HepG2 (cell line): ENCODE measurements around the gene CHL1. TPM values are rescaled to one million over a fixed set of nuclear protein-coding genes. Genes with fewer than 3 reads are reported as not detected.

Experiments used
- ATAC-seq: fragments of 200-7000 bp; cut with Tn5 transposase; 3 replicates; pipeline ENCODE4 v1.9.1; 2020; ENCODE audit warnings: mild to moderate bottlenecking, moderate library complexity
- BruUV-seq: library from RNA; stranded (reverse); fragments of 400-500 nt; replicated peaks from 2 replicates; lab custom pipeline; 2021; lab: Mats Ljungman, UMichigan
- CTCF ChIA-PET: fragments of 300-600 bp; formaldehyde crosslinking; extraction: SDS; loops from one replicate; lab custom pipeline; 2021; ENCODE audit warnings: low total read pairs, inconsistent platforms, low intra/inter-chr PET ratio; lab: Yijun Ruan, JAX
- POLR2A ChIA-PET: fragments of 350-600 bp; sonication (Branson Sonifier 250); formaldehyde crosslinking; loops from one replicate; lab custom pipeline; 2020; ENCODE audit warnings: antibody characterized with exemption, inconsistent platforms; lab: Yijun Ruan, JAX
- DNase-seq: peaks from one replicate; pipeline ENCODE4 v3.0.0-alpha.2; 2015; ENCODE audit warnings: low spot score
- FAIRE-seq: peaks from 3 replicates; lab custom pipeline; 2011; peaks lifted over from hg19 to GRCh38; lab: Jason Lieb, UNC
- H2AFZ ChIP-seq: one replicate; pipeline ENCODE4 v1.6.1; 2011; ENCODE audit warnings: low read length, inconsistent platforms
- H3K27ac ChIP-seq: fragments of 300-600 bp; 3 replicates; pipeline ENCODE4 v1.8.0; 2011; ENCODE audit warnings: mixed run types, mild to moderate bottlenecking, mixed read lengths, low read length, inconsistent platforms; ENCODE audit not compliant: insufficient read depth; ENCODE audit errors: extremely low read length
- H3K27me3 ChIP-seq, 2 experiments: fragments of 200-600 bp in 1 of 2; 2 replicates in 1 of 2; 3 replicates in 1 of 2; pipeline versions ENCODE4 v1.6.0 to v1.8.0; 2011; ENCODE audit warnings: low read length in 2 of 2, mild to moderate bottlenecking in 2 of 2, moderate library complexity in 2 of 2, inconsistent platforms in 1 of 2; ENCODE audit not compliant: insufficient read depth in 2 of 2, control insufficient read depth in 1 of 2
- H3K36me3 ChIP-seq, 2 experiments: fragments of 200-600 bp in 1 of 2; replicated peaks in 1 of 2; 2 replicates in 1 of 2; 3 replicates in 1 of 2; pipeline versions ENCODE4 v1.5.1 to v1.8.0; 2011; ENCODE audit warnings: low read length in 2 of 2, inconsistent platforms in 1 of 2; ENCODE audit not compliant: insufficient read depth in 2 of 2, control insufficient read depth in 1 of 2
- H3K4me1 ChIP-seq: 2 replicates; pipeline ENCODE4 v1.5.1; 2012; ENCODE audit warnings: low read length, inconsistent platforms; ENCODE audit not compliant: insufficient read depth
- H3K4me2 ChIP-seq: 2 replicates; pipeline ENCODE4 v1.6.0; 2011; ENCODE audit warnings: low read depth, low read length, inconsistent platforms
- H3K4me3 ChIP-seq, 3 experiments: fragments of 200-600 bp in 1 of 3; sonication (generic), shearing (Covaris generic) in 1 of 3; replicated peaks in 1 of 3; 2 replicates each; pipeline ENCODE4 v1.5.1; 2011 to 2016; ENCODE audit warnings: low read length in 3 of 3, inconsistent platforms in 2 of 3, low read depth in 2 of 3, mild to moderate bottlenecking in 2 of 3, control low read depth in 1 of 3, mixed read lengths in 1 of 3; ENCODE audit not compliant: insufficient read depth in 1 of 3
- H3K79me2 ChIP-seq: one replicate; pipeline ENCODE4 v1.6.1; 2011; ENCODE audit warnings: low read length, inconsistent platforms; ENCODE audit not compliant: insufficient read depth
- H3K9ac ChIP-seq: 2 replicates; pipeline ENCODE4 v1.6.0; 2011; ENCODE audit warnings: mild to moderate bottlenecking, low read depth, low read length, inconsistent platforms; ENCODE audit not compliant: insufficient read depth
- H3K9me3 ChIP-seq: 2 replicates; pipeline ENCODE4 v1.5.1; 2012; ENCODE audit warnings: mild to moderate bottlenecking, low read length
- H4K20me1 ChIP-seq: 2 replicates; pipeline ENCODE4 v1.6.0; 2011; ENCODE audit warnings: inconsistent platforms, mild to moderate bottlenecking, low read length, moderate library complexity; ENCODE audit not compliant: insufficient read depth
- ARNTL ChIP-seq: sonication (generic); formaldehyde crosslinking; IDR thresholded peaks from 2 replicates; pipeline ENCODE4 v1.4.0; 2020; ENCODE audit warnings: mild to moderate bottlenecking, missing genetic modification reagents
- ATF7 ChIP-seq, 2 experiments: fragments of 450-650 bp in 1 of 2; sonication (generic) in 1 of 2; formaldehyde crosslinking in 1 of 2; IDR thresholded peaks; 2 replicates each; pipeline versions ENCODE4 v1.4.0 to v1.6.1; 2016 to 2020; ENCODE audit warnings: antibody characterized with exemption in 1 of 2, mild to moderate bottlenecking in 1 of 2, missing genetic modification reagents in 1 of 2
- CEBPG ChIP-seq: IDR thresholded peaks from 2 replicates; pipeline ENCODE4 v1.6.1; 2016
- CENPT ChIP-seq: sonication (generic); formaldehyde crosslinking; IDR thresholded peaks from 2 replicates; pipeline ENCODE4 v1.8.0; 2022; ENCODE audit warnings: low read depth, mild to moderate bottlenecking, moderate library complexity, missing genetic modification reagents
- GPN1 ChIP-seq: sonication (generic); formaldehyde crosslinking; IDR thresholded peaks from 2 replicates; pipeline ENCODE4 v1.5.1; 2020; ENCODE audit warnings: missing genetic modification reagents, borderline replicate concordance
- HDAC2 ChIP-seq: sonication (generic); formaldehyde crosslinking; IDR thresholded peaks from 2 replicates; pipeline ENCODE4 v1.4.0; 2020; ENCODE audit warnings: missing genetic modification reagents
- KAT7 ChIP-seq: IDR thresholded peaks from 2 replicates; pipeline ENCODE4 v1.6.1; 2018; ENCODE audit warnings: borderline replicate concordance, missing compliant biosample characterization
- RFX1 ChIP-seq: fragments of 450-650 bp; IDR thresholded peaks from 2 replicates; pipeline ENCODE4 v1.6.1; 2017
- SRSF4 ChIP-seq: fragments of 200-400 bp; formaldehyde crosslinking; IDR thresholded peaks from one replicate; pipeline ENCODE4 v1.6.1; 2018; ENCODE audit warnings: mild to moderate bottlenecking, low read depth, low read length, moderate library complexity; ENCODE audit not compliant: poor library complexity, severe bottlenecking
- TERF1 ChIP-seq: sonication (generic); formaldehyde crosslinking; IDR thresholded peaks from 2 replicates; pipeline ENCODE4 v1.8.0; 2022; ENCODE audit warnings: mild to moderate bottlenecking, missing genetic modification reagents, moderate library complexity
- THAP11 ChIP-seq: IDR thresholded peaks from 2 replicates; pipeline ENCODE4 v1.6.1; 2016; ENCODE audit warnings: missing biosample characterization, missing genetic modification reagents
- ZBTB2 ChIP-seq: sonication (generic); formaldehyde crosslinking; IDR thresholded peaks from 2 replicates; pipeline ENCODE4 v1.8.0; 2022; ENCODE audit warnings: low read depth, missing genetic modification reagents
- ZBTB44 ChIP-seq: sonication (generic); formaldehyde crosslinking; IDR thresholded peaks from 2 replicates; pipeline ENCODE4 v1.4.0; 2020; ENCODE audit warnings: missing genetic modification reagents
- ZNF12 ChIP-seq: sonication (generic); formaldehyde crosslinking; IDR thresholded peaks from 2 replicates; pipeline ENCODE4 v1.5.0; 2020; ENCODE audit warnings: missing genetic modification reagents
- ZNF337 ChIP-seq: sonication (generic); formaldehyde crosslinking; IDR thresholded peaks from 2 replicates; pipeline ENCODE4 v1.5.1; 2020; ENCODE audit warnings: missing genetic modification reagents, low read depth, mild to moderate bottlenecking, borderline replicate concordance
- ZNF446 ChIP-seq: sonication (generic); formaldehyde crosslinking; IDR thresholded peaks from 2 replicates; pipeline ENCODE4 v1.5.0; 2020; ENCODE audit warnings: mild to moderate bottlenecking, missing genetic modification reagents
- ZNF672 ChIP-seq: sonication (generic); formaldehyde crosslinking; IDR thresholded peaks from 2 replicates; pipeline ENCODE4 v1.8.1; 2022; ENCODE audit warnings: missing genetic modification reagents
- ZNF788 ChIP-seq: sonication (generic); formaldehyde crosslinking; IDR thresholded peaks from 2 replicates; pipeline ENCODE4 v1.5.0; 2020; ENCODE audit warnings: mild to moderate bottlenecking, missing genetic modification reagents, borderline replicate concordance
- WGBS: methylation state at CpG from one replicate; pipeline ENCODE4 v1.1.6; 2017; ENCODE audit warnings: low lambda C conversion rate; 5-methylcytosine and 5-hydroxymethylcytosine counted together
- in situ Hi-C: cut with HindIII; loops from 2 replicates; pipeline ENCODE4 v1.10.0; 2017; ENCODE audit warnings: low pct_unique_long_range_greater_than_20kb; ENCODE audit not compliant: extremely low pct_ligation_motif_present
- intact Hi-C: fragments of 100-400 bp; cut with micrococcal nuclease; formaldehyde crosslinking; loops from one replicate; pipeline ENCODE4 v1.10.0; 2022; ENCODE audit not compliant: unreplicated experiment
- polyA plus RNA-seq, 8 experiments: library from polyadenylated mRNA; depleted of rRNA in 3 of 8; stranded (reverse) in 7 of 8; unstranded in 1 of 8; fragments of >200 nt; fragmentation: Illumina TruSeq in 4 of 8; extraction: Trizol in 4 of 8; gene quantifications; 2 replicates each; pipeline versions ENCODE4 v1.2.1 to v1.2.3, GENCODE V29; 2011 to 2016; ENCODE audit warnings: low read depth in 4 of 8, missing spikeins in 1 of 8, mixed read lengths in 1 of 8; ENCODE audit not compliant: insufficient read depth in 1 of 8
- total RNA-seq, 5 experiments: library from RNA; depleted of rRNA; stranded (reverse); fragments of >200 nt; fragmentation: Illumina TruSeq; extraction: Trizol; gene quantifications; 2 replicates each; pipeline ENCODE4 v1.2.3, GENCODE V29; 2016; ENCODE audit warnings: low read depth in 1 of 5

Gene CHL1
- total and polyA plus RNA-seq, 2 of the 13 experiments (the other 11 are each of a cell fraction or from before 2014, with no cell fraction given) = not detected

- no peak overlapping the region for H3K4me2 ChIP-seq
- no peak overlapping the region for H3K9ac ChIP-seq
- no peak for FAIRE-seq
- no TSS peak for BruUV-seq
- WGBS = 0% methylated on average over 4 of the region's 4 CpGs
- no peaks in the 10 kb centered on the region for H3K27me3 ChIP-seq
- no peaks in the 10 kb centered on the region for H3K4me1 ChIP-seq
- intact Hi-C loops = no loop called here
- H3K79me2 ChIP-seq = no peaks in the 10 kb centered on the region
- ATAC-seq = no peak
- no peaks in the 10 kb centered on the region for H4K20me1 ChIP-seq
- no peak overlapping the region for H3K27ac ChIP-seq
- CTCF ChIA-PET = no interaction called here
- DNase-seq = no peak
- no peaks in the 10 kb centered on the region for H3K9me3 ChIP-seq
- no peaks in the 10 kb centered on the region for H3K36me3 ChIP-seq
- no peak overlapping the region for H2AFZ ChIP-seq
- TF ChIP-seq ARNTL (CRISPR knock-in tag) = no peak
- TF ChIP-seq KAT7 = no peak
- no peak for TF ChIP-seq ATF7 (IDR thresholded peaks at IDR 0.05)
- TF ChIP-seq ATF7 (CRISPR knock-in tag; IDR thresholded peaks at IDR 0.05) = no peak
- TF ChIP-seq CENPT (CRISPR knock-in tag) = no peak
- TF ChIP-seq GPN1 = no peak
- TF ChIP-seq HDAC2 (CRISPR knock-in tag) = no peak
- no peak for TF ChIP-seq SRSF4
- no peak for TF ChIP-seq RFX1
- TF ChIP-seq ZNF12 = no peak
- no peak for TF ChIP-seq TERF1
- no peak for TF ChIP-seq ZBTB2
- TF ChIP-seq THAP11 = no peak
- TF ChIP-seq ZNF788 = no peak
- no peak for TF ChIP-seq ZBTB44 (CRISPR knock-in tag)
- TF ChIP-seq ZNF446 (CRISPR knock-in tag) = no peak
- no peak for TF ChIP-seq ZNF672
- no peak for TF ChIP-seq ZNF337
- TF ChIP-seq CEBPG (CRISPR knock-in tag) = no peak
- in situ Hi-C loops = no loop called here
- POLR2A ChIA-PET = no interaction called here
- no peak overlapping the region for H3K4me3 ChIP-seq
Measured at GRCh38 chr3:394775-395174, 198.2 kb downstream of the CHL1 start.
